ENCODE results near the gene TH.

Gene TH

DNA sequence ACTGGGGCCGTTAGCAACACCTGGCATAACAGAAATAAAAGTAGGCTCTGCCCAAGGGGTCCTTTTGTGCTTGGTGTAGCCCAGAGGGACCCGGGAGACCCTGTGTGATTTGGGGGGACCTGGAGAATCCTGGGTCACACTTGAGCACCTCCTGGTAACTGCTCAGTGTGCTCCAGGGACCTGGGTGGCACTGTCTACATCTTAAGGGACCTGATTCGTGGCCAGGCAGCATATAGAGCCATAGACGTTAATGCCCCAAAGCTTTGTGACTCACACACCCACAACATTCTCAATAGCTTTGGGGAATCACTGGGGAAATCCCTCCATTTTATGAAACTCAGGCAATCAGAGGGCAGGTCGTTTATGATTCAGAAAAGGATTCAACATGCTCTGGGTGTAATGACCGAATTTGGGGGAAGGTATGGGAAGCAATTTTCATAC lies 28.8 kb downstream of the TH start:
- TF ChIP-seq CTCF (IDR thresholded peaks at IDR 0.05; ENCODE audit: low read depth, low read length) = no peak
- H3K4me3 ChIP-seq (ENCODE audit: low read depth, low read length) = no peak overlapping the region

DNA sequence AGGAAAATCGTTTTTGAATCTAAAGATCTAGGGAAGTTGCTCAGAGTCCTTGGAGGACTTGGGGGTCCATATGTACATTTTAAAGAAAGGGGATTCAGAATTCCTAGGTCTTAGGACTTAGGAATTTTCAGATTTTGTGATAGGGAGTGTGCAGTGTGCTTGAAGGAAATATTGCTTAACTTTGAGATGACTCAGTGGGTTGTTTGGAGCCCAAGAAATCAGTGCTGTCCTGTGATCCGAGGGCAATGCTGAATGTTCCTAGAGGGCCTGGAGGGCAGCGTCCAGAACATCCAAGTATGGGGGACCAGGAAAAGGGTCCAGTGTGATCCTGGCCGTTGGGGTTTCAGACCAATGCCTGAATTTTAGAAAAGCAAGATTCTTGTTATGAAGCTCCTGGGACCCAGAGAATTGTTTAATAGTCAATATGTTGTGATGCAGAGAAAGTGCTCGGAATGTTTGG lies 29.3 kb downstream of the TH start:
- TF ChIP-seq CTCF (IDR thresholded peaks at IDR 0.05; ENCODE audit: low read depth, low read length) = no peak
- no peak overlapping the region for H3K4me3 ChIP-seq (ENCODE audit: low read depth, low read length)

- no peak for TF ChIP-seq CTCF (IDR thresholded peaks at IDR 0.05; ENCODE audit: low read depth, low read length)
- H3K4me3 ChIP-seq (ENCODE audit: low read depth, low read length) = no peak overlapping the region
These were observed 30.9 kb downstream of the TH start for GRCh38 chr11:2140411-2141400.

GRCh38 chr11:2139621-2140337 lies 31.8 kb downstream of the TH start:
- TF ChIP-seq CTCF (IDR thresholded peaks at IDR 0.05; ENCODE audit: low read depth, low read length) = no peak
- no peak overlapping the region for H3K4me3 ChIP-seq (ENCODE audit: low read depth, low read length)

DNA sequence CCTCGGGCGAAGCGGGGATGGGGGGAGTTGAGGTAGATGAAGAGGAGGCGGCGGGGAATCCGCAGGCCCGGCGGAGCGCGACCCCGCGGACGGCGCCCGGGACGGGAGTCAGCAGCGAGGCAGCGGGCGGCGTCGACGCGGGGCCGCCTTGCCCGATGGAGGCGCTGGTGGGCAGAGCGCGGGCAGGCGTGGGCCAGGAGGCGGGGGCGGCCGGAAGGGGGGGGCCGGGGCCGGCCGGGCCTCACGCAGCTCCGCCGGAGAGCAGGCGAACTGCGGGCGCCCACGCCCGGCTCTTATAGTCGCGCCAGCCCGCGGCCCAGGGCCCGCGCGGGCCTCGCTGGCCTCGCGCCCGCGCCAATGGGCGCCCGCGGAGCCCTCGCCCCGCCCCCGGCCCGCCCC lies 32.5 kb downstream of the TH start, which contains the start of gene IGF2:
IGF2 (minus strand) TSS at position 267 of the 399 bp plus-strand sequence. CDS start 3,866 bp downstream, outside the sequence.
- peak within 1 kb of the TSS; percentile 58 for H3K4me3 ChIP-seq (ENCODE audit: low read depth, low read length)
- TF ChIP-seq CTCF (IDR thresholded peaks at IDR 0.05; ENCODE audit: low read depth, low read length) = no peak

- peak overlapping the region; percentile 58 for H3K4me3 ChIP-seq (ENCODE audit: low read depth, low read length)
- TF ChIP-seq CTCF (IDR thresholded peaks at IDR 0.05; ENCODE audit: low read depth, low read length) = no peak
These were observed 33.0 kb downstream of the TH start for GRCh38 chr11:2138431-2139122.
